Common myeloid progenitor, CD34-positive (primary cell): ENCODE measurements around the gene SYNE2.
A peak's percentile ranks its signal among the peaks of the same experiment; 100 is the strongest.

Experiments used
- CTCF ChIA-PET: fragments of 350-600 bp; sonication (Branson Sonifier 250); formaldehyde crosslinking; loops from one replicate; lab custom pipeline; 2021; ENCODE audit warnings: antibody characterized with exemption; lab: Charles Lee
- POLR2A ChIA-PET: fragments of 350-600 bp; sonication (Branson Sonifier 250); formaldehyde crosslinking; loops from one replicate; lab custom pipeline; 2021; ENCODE audit warnings: antibody characterized with exemption; lab: Charles Lee
- DNase-seq, 3 donors: peaks; one replicate each; pipeline versions ENCODE4 v3.0.0 to v3.0.0-alpha.2; 2013
- H3K27ac ChIP-seq, 2 experiments: 1 replicate in 1 of 2; 2 replicates in 1 of 2; pipeline ENCODE4 v1.7.0; 2013; ENCODE audit warnings: inconsistent platforms in 2 of 2, low read length in 2 of 2, mild to moderate bottlenecking in 2 of 2, low read depth in 1 of 2, moderate library complexity in 1 of 2; ENCODE audit not compliant: severe bottlenecking in 2 of 2, insufficient read depth in 1 of 2, poor library complexity in 1 of 2
- H3K27me3 ChIP-seq, 5 experiments: replicated peaks in 2 of 5; 1 replicate in 3 of 5; 2 replicates in 2 of 5; pipeline versions ENCODE4 v1.6.1 to v1.7.0; 2013; ENCODE audit warnings: low read length in 4 of 5, mild to moderate bottlenecking in 2 of 5, moderate library complexity in 2 of 5, inconsistent platforms in 1 of 5; ENCODE audit not compliant: insufficient read depth in 5 of 5, control insufficient read depth in 4 of 5
- H3K36me3 ChIP-seq, 4 experiments: 1 replicate in 2 of 4; 2 replicates in 2 of 4; pipeline versions ENCODE4 v1.6.1 to v1.7.0; 2013; ENCODE audit warnings: low read length in 3 of 4, control low read depth in 1 of 4, mild to moderate bottlenecking in 1 of 4; ENCODE audit not compliant: control insufficient read depth in 4 of 4, insufficient read depth in 4 of 4
- H3K4me1 ChIP-seq, 4 experiments: 1 replicate in 3 of 4; 2 replicates in 1 of 4; pipeline versions ENCODE4 v1.6.1 to v1.7.1; 2013; ENCODE audit warnings: low read length in 3 of 4, mild to moderate bottlenecking in 3 of 4, control low read depth in 1 of 4, inconsistent platforms in 1 of 4, moderate library complexity in 1 of 4; ENCODE audit not compliant: control insufficient read depth in 4 of 4, insufficient read depth in 4 of 4; ENCODE audit errors: control extremely low read depth in 1 of 4
- H3K4me3 ChIP-seq, 7 experiments: 1 replicate in 4 of 7; 2 replicates in 3 of 7; pipeline versions ENCODE4 v1.5.1 to v1.7.0; 2013; ENCODE audit warnings: mild to moderate bottlenecking in 7 of 7, low read length in 6 of 7, moderate library complexity in 6 of 7, inconsistent platforms in 2 of 7, low read depth in 2 of 7, control low read depth in 1 of 7; ENCODE audit not compliant: insufficient read depth in 4 of 7, control insufficient read depth in 1 of 7; ENCODE audit errors: extremely low read depth in 1 of 7
- H3K9me3 ChIP-seq, 5 experiments: 1 replicate in 4 of 5; 2 replicates in 1 of 5; pipeline versions ENCODE4 v1.6.1 to v1.7.1; 2013; ENCODE audit warnings: low read length in 4 of 5, mild to moderate bottlenecking in 2 of 5, inconsistent platforms in 1 of 5, low read depth in 1 of 5, moderate library complexity in 1 of 5; ENCODE audit not compliant: control insufficient read depth in 4 of 5, insufficient read depth in 2 of 5; ENCODE audit errors: control extremely low read depth in 1 of 5
- WGBS: methylation state at CpG from one replicate; pipeline ENCODE4 v1.1.5; 2013; ENCODE audit not compliant: insufficient coverage; 5-methylcytosine and 5-hydroxymethylcytosine counted together

Gene SYNE2

GRCh38 chr14:64059454-64060198 lies 206.8 kb downstream of the SYNE2 start:
- ChIA-PET POLR2A (no interaction called here), CTCF (interaction anchor here (1.7 kb wide), 1 partner anchor 235 kb away, joined by 4 read pairs; no protein-coding TSS in a partner anchor)
- no peak for DNase-seq
- WGBS: 94% methylated on average over 5 of the region's 6 CpGs
- Histone ChIP-seq H3K4me3 (no peak overlapping the region), H3K4me1 (no peaks in the 10 kb centered on the region), H3K9me3 (no peaks in the 10 kb centered on the region), H3K36me3 (no peaks in the 10 kb centered on the region), H3K27ac (no peak overlapping the region), H3K27me3 (no peaks in the 10 kb centered on the region)

DNA sequence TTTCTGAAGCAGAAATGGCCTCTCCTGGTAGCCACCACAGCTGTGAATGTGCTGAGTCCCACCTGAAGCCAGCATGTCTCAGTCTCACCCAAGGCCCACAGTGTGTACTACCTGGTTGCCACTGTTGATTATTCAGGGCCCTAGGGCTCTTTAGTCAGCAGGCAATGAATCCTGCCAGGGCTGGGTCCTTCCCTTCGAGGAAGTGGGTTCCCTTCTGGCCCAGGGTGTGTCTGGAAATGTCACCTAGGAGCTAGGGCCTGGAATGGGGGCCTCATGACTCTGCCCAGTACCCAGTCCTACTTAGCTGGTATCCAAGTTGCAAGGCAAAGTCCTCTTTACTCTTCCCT lies 207.4 kb downstream of the SYNE2 start:
- WGBS: 100% methylated on average over 1 of the region's 1 CpG
- POLR2A ChIA-PET: no interaction called here
- Histone ChIP-seq H3K4me3 (no peak overlapping the region), H3K9me3 (no peaks in the 10 kb centered on the region), H3K27ac (no peak overlapping the region), H3K36me3 (no peaks in the 10 kb centered on the region), H3K4me1 (no peaks in the 10 kb centered on the region), H3K27me3 (no peaks in the 10 kb centered on the region)
- CTCF ChIA-PET: interaction anchor here (1.7 kb wide), 1 partner anchor 235 kb away, joined by 4 read pairs; no protein-coding TSS in a partner anchor
- no peak for DNase-seq

DNA sequence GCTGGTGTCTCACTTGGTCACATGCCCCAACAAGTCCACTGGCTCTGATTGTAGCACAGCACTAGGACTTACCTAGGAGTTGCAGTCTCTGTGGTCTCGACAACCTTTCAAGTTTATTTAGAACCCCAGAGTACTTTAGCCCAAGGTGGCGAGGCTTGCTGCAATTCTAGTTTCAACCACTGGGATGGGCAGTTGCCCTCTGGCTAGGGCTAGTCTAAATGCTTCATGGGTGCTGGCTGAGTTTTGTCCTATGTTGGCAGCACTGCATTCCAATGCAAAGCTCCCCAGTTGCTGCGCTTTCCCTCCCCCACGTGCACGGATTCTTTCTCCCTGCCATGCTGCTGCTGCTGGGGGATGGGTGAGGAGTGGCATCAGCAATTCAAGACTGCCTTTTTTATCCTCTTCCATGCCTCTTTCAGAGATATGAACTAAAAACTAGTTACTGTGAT lies 207.9 kb downstream of the SYNE2 start:
- 100% methylated on average over 4 of the region's 5 CpGs for WGBS
- peak in 2 of 3 donors; percentile 12 to 13 for DNase-seq

DNA sequence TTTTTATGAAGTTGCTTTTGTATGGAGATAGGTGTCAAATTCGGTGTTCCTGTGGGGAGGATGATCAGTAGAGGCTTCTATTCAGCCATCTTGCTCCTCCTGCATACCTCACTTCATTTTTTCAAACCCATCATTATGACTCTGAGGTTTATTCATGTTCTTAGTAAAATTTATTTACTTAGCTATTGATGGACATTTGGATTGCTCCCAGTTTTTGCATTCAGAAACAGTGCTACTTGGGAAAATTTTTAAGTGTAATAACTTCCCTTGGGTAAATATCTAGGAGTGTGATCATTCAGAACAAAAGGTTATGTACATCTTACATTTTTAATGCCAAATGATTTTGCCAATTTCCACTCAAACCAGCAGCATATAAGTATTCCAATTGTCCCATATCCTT lies 208.3 kb downstream of the SYNE2 start:
- ChIA-PET POLR2A (no interaction called here), CTCF (interaction anchor here (1.7 kb wide), 1 partner anchor 234 kb away, joined by 4 read pairs; no protein-coding TSS in a partner anchor)
- WGBS: no CpG with 5 or more reads among the region's 1 CpG
- Histone ChIP-seq H3K27ac (no peak overlapping the region), H3K4me1 (no peaks in the 10 kb centered on the region), H3K4me3 (no peak overlapping the region), H3K27me3 (no peaks in the 10 kb centered on the region), H3K9me3 (no peaks in the 10 kb centered on the region), H3K36me3 (no peaks in the 10 kb centered on the region)
- no peak for DNase-seq

More for the DNA sequence above, 207.9 kb downstream of the SYNE2 start:
- Histone ChIP-seq H3K27ac (no peak overlapping the region), H3K36me3 (no peaks in the 10 kb centered on the region), H3K4me1 (no peaks in the 10 kb centered on the region), H3K4me3 (no peak overlapping the region), H3K9me3 (no peaks in the 10 kb centered on the region), H3K27me3 (no peaks in the 10 kb centered on the region)
- POLR2A ChIA-PET: no interaction called here
- CTCF ChIA-PET: interaction anchor here (1.7 kb wide), 1 partner anchor 234 kb away, joined by 4 read pairs; no protein-coding TSS in a partner anchor

DNA sequence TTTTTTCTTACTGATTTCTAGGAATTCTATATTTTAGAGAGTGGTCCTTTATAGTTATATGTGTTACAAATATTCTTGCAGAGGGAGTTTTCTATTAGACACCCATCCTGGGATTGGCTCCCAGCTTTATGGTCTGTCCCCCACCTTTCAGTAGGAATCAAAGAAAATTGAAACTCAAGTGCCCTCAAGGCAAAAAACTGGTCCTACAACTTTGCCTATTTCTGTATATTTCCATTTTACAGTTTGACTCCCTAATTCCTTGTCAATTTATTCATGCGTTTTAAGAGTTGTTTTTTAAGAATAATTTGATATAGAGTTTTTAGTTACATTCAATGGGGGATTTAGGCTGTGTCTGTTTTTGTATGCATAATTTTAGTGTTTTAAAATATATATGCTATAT lies 208.9 kb downstream of the SYNE2 start:
- H3K4me1 ChIP-seq: no peaks in the 10 kb centered on the region
- no peaks in the 10 kb centered on the region for H3K9me3 ChIP-seq
- H3K27me3 ChIP-seq: no peaks in the 10 kb centered on the region
- no peaks in the 10 kb centered on the region for H3K36me3 ChIP-seq
- H3K4me3 ChIP-seq: no peak overlapping the region
- no peak overlapping the region for H3K27ac ChIP-seq
- WGBS: no CpG with 5 or more reads among the region's 1 CpG
- DNase-seq: no peak
- CTCF ChIA-PET: interaction anchor here (1.7 kb wide), 1 partner anchor 233 kb away, joined by 4 read pairs; no protein-coding TSS in a partner anchor
- POLR2A ChIA-PET: no interaction called here

- H3K27ac ChIP-seq: no peak overlapping the region
- no peak overlapping the region for H3K4me3 ChIP-seq
- no peaks in the 10 kb centered on the region for H3K27me3 ChIP-seq
- no peaks in the 10 kb centered on the region for H3K9me3 ChIP-seq
- DNase-seq: no peak
- ChIA-PET CTCF (no interaction called here), POLR2A (interaction anchor here (0.6 kb wide), 1 partner anchor 40 kb away, joined by 3 read pairs; no protein-coding TSS in a partner anchor)
- H3K4me1 ChIP-seq: no peaks in the 10 kb centered on the region
- H3K36me3 ChIP-seq: no peaks in the 10 kb centered on the region
- 98% methylated on average over 5 of the region's 7 CpGs for WGBS
Measured at GRCh38 chr14:64062381-64063115, 209.7 kb downstream of the SYNE2 start.

DNA sequence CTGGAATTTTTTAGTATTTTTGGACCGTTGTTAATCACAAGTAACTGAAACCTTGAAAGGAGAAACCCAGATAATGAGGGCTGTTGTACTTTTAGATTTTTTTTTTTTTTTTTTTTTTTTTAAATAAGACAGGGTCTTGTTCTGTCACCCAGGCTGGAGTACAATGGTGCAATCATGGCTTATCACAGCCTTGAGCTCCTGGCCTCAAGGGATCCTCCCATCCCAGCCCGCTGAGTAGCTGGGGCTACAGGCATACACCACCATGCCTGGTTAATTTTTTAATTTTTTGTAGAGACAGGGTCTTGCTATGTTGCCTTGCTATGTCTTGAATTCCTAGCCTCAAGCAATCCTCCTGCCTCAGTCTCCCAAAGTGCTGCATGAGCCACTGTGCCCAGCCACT lies 211.6 kb downstream of the SYNE2 start:
- Histone ChIP-seq H3K27me3 (no peaks in the 10 kb centered on the region), H3K4me3 (no peak overlapping the region), H3K4me1 (no peaks in the 10 kb centered on the region), H3K27ac (no peak overlapping the region), H3K9me3 (no peaks in the 10 kb centered on the region), H3K36me3 (no peaks in the 10 kb centered on the region)
- ChIA-PET CTCF (no interaction called here), POLR2A (no interaction called here)
- WGBS: no CpG with 5 or more reads among the region's 2 CpGs
- no peak for DNase-seq
